Mesothelial cell of epicardium (in vitro differentiated cells): Measurements from ENCODE around the gene CACNG5. TPM values are rescaled to one million over a fixed set of nuclear protein-coding genes. Genes with fewer than 3 reads are reported as not detected.

Experiments
- DNase-seq, 2 experiments: peaks; one replicate each; pipeline ENCODE4 v3.0.0; 2021; ENCODE audit warnings: low spot score in 2 of 2; ENCODE audit not compliant: unreplicated experiment in 2 of 2
- H3K27ac Mint-ChIP-seq: 2 replicates; pipeline ENCODE4 v1.8.0; 2021; ENCODE audit warnings: mixed read lengths
- H3K27me3 Mint-ChIP-seq: 2 replicates; pipeline ENCODE4 v1.8.0; 2021; ENCODE audit warnings: low read depth, mixed read lengths
- H3K36me3 Mint-ChIP-seq: 2 replicates; pipeline ENCODE4 v1.8.0; 2021; ENCODE audit warnings: mixed read lengths
- H3K4me1 Mint-ChIP-seq: 2 replicates; pipeline ENCODE4 v1.8.0; 2021; ENCODE audit warnings: mixed read lengths
- H3K4me3 Mint-ChIP-seq: 2 replicates; pipeline ENCODE4 v1.8.0; 2021; ENCODE audit warnings: mild to moderate bottlenecking, moderate library complexity, mixed read lengths
- H3K9me3 Mint-ChIP-seq: 2 replicates; pipeline ENCODE4 v1.8.0; 2021; ENCODE audit warnings: mixed read lengths
- CTCF ChIP-seq: fragments of 200-600 bp; sonication (generic); IDR thresholded peaks from one replicate; pipeline ENCODE4 v1.5.0; 2021; ENCODE audit warnings: antibody characterized with exemption; ENCODE audit not compliant: unreplicated experiment
- total RNA-seq: library from RNA; stranded (reverse); gene quantifications from 3 replicates; pipeline ENCODE4 v1.2.1, GENCODE V29; 2021

Gene CACNG5
- total RNA-seq, 1 donor from 2014 or later: not detected

GRCh38 chr17:66925811-66926500 is 91.0 kb downstream of the CACNG5 start:
- no peaks in the 10 kb centered on the region for H3K36me3 Mint-ChIP-seq
- H3K27ac Mint-ChIP-seq: no peak overlapping the region
- H3K9me3 Mint-ChIP-seq: peaks cover 12% of the 10 kb centered on the region
- no peak for TF ChIP-seq CTCF
- peaks cover 10% of the 10 kb centered on the region for H3K27me3 Mint-ChIP-seq
- no peak overlapping the region for H3K4me3 Mint-ChIP-seq
- H3K4me1 Mint-ChIP-seq: peaks cover 6% of the 10 kb centered on the region
- no peak for DNase-seq

GRCh38 chr17:66928949-66929348 is 94.0 kb downstream of the CACNG5 start:
- Mint-ChIP-seq H3K4me1 (peaks cover 2% of the 10 kb centered on the region), H3K4me3 (no peak overlapping the region), H3K9me3 (no peaks in the 10 kb centered on the region), H3K27ac (no peak overlapping the region), H3K27me3 (peaks cover 10% of the 10 kb centered on the region), H3K36me3 (no peaks in the 10 kb centered on the region)
- no peak for TF ChIP-seq CTCF
- DNase-seq: no peak

- Mint-ChIP-seq H3K27me3 (peaks cover 10% of the 10 kb centered on the region), H3K9me3 (peaks cover under 1% of the 10 kb centered on the region), H3K4me1 (no peaks in the 10 kb centered on the region), H3K4me3 (no peak overlapping the region), H3K27ac (no peak overlapping the region), H3K36me3 (no peaks in the 10 kb centered on the region)
- TF ChIP-seq CTCF: no peak
- no peak for DNase-seq
These were observed 94.7 kb downstream of the CACNG5 start for GRCh38 chr17:66929591-66929990.

- peaks cover 10% of the 10 kb centered on the region for H3K27me3 Mint-ChIP-seq
- H3K4me1 Mint-ChIP-seq: no peaks in the 10 kb centered on the region
- H3K4me3 Mint-ChIP-seq: no peak overlapping the region
- TF ChIP-seq CTCF: no peak
- DNase-seq: no peak
- H3K36me3 Mint-ChIP-seq: no peaks in the 10 kb centered on the region
- peaks cover 10% of the 10 kb centered on the region for H3K9me3 Mint-ChIP-seq
- no peak overlapping the region for H3K27ac Mint-ChIP-seq
These were observed 96.0 kb downstream of the CACNG5 start for GRCh38 chr17:66930933-66931332.

GRCh38 chr17:66932311-66932710 is 97.4 kb downstream of the CACNG5 start:
- Mint-ChIP-seq H3K9me3 (peaks cover 23% of the 10 kb centered on the region), H3K36me3 (no peaks in the 10 kb centered on the region), H3K27me3 (peaks cover 7% of the 10 kb centered on the region), H3K4me3 (no peak overlapping the region), H3K27ac (no peak overlapping the region), H3K4me1 (no peaks in the 10 kb centered on the region)
- no peak for TF ChIP-seq CTCF
- DNase-seq: no peak
